ENCODE results near the gene POU2AF1. TPM values are rescaled to one million over a fixed set of nuclear protein-coding genes. Genes with fewer than 3 reads are reported as not detected.

POU2AF1 gene
- total RNA-seq, 4 donors from 2014 or later = 0.17 TPM; not detected in 2

GRCh38 chr11:111367411-111368284 is 11.4 kb downstream of the POU2AF1 start:
- Histone ChIP-seq H3K27ac (replicated peaks in 1 of 4) (no peak overlapping the region), H3K9me3 (no peaks in the 10 kb centered on the region), H3K27me3 (no peaks in the 10 kb centered on the region), H3K4me3 (no peak overlapping the region), H3K4me1 (peaks cover 0 to 11% (median 9%) of the 10 kb centered on the region in 4 donors), H3K36me3 (no peaks in the 10 kb centered on the region)
- TF ChIP-seq, protein P1, sequence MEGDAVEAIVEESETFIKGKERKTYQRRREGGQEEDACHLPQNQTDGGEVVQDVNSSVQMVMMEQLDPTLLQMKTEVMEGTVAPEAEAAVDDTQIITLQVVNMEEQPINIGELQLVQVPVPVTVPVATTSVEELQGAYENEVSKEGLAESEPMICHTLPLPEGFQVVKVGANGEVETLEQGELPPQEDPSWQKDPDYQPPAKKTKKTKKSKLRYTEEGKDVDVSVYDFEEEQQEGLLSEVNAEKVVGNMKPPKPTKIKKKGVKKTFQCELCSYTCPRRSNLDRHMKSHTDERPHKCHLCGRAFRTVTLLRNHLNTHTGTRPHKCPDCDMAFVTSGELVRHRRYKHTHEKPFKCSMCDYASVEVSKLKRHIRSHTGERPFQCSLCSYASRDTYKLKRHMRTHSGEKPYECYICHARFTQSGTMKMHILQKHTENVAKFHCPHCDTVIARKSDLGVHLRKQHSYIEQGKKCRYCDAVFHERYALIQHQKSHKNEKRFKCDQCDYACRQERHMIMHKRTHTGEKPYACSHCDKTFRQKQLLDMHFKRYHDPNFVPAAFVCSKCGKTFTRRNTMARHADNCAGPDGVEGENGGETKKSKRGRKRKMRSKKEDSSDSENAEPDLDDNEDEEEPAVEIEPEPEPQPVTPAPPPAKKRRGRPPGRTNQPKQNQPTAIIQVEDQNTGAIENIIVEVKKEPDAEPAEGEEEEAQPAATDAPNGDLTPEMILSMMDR (IDR thresholded peaks at IDR 0.05) = no peak
- TF ChIP-seq POLR2AphosphoS5 (IDR thresholded peaks at IDR 0.05) (no peak), EP300 (IDR thresholded peaks at IDR 0.05) (no peak), POLR2A (IDR thresholded peaks at IDR 0.05; ENCODE audit: low read depth) (no peak)
- WGBS = 94% methylated on average over 12 of the region's 12 CpGs
- DNase-seq (ENCODE audit: extremely low spot score) = no peak
- intact Hi-C loops (cut with DNase I) = no loop called here

GRCh38 chr11:111366560-111367410 is 12.3 kb downstream of the POU2AF1 start:
- peak; percentile 86 for DNase-seq (ENCODE audit: extremely low spot score)
- no peak for TF ChIP-seq POLR2A (IDR thresholded peaks at IDR 0.05; ENCODE audit: low read depth)
- TF ChIP-seq, protein P1 (IDR thresholded peaks at IDR 0.05) = no peak
- no peak for TF ChIP-seq EP300 (IDR thresholded peaks at IDR 0.05)
- TF ChIP-seq POLR2AphosphoS5 (IDR thresholded peaks at IDR 0.05) = no peak
- Histone ChIP-seq H3K27me3 (no peaks in the 10 kb centered on the region), H3K36me3 (no peaks in the 10 kb centered on the region), H3K9me3 (no peaks in the 10 kb centered on the region), H3K27ac (replicated peaks in 1 of 4) (no peak overlapping the region), H3K4me3 (no peak overlapping the region), H3K4me1 (peaks cover 0 to 11% (median 9%) of the 10 kb centered on the region in 4 donors)
- 93% methylated on average over 8 of the region's 8 CpGs for WGBS
- intact Hi-C loops (cut with DNase I) = no loop called here

GRCh38 chr11:111365722-111366559 is 13.1 kb downstream of the POU2AF1 start:
- TF ChIP-seq EP300 (IDR thresholded peaks at IDR 0.05) (no peak), POLR2A (IDR thresholded peaks at IDR 0.05; ENCODE audit: low read depth) (no peak), POLR2AphosphoS5 (IDR thresholded peaks at IDR 0.05) (no peak)
- TF ChIP-seq, protein P1 (IDR thresholded peaks at IDR 0.05) = no peak

GRCh38 chr11:111364503-111364902 is 14.6 kb downstream of the POU2AF1 start:
- no peaks in the 10 kb centered on the region for H3K27me3 ChIP-seq
- peaks cover 0 to 11% (median 9%) of the 10 kb centered on the region in 4 donors for H3K4me1 ChIP-seq
- intact Hi-C loops (cut with DNase I) = no loop called here
- DNase-seq (ENCODE audit: extremely low spot score) = no peak
- no peaks in the 10 kb centered on the region for H3K9me3 ChIP-seq
- H3K36me3 ChIP-seq = no peaks in the 10 kb centered on the region
- H3K4me3 ChIP-seq = no peak overlapping the region
- 100% methylated on average over 3 of the region's 3 CpGs for WGBS
- TF ChIP-seq EP300 (IDR thresholded peaks at IDR 0.05) (no peak), POLR2AphosphoS5 (IDR thresholded peaks at IDR 0.05) (no peak), POLR2A (IDR thresholded peaks at IDR 0.05; ENCODE audit: low read depth) (no peak)
- TF ChIP-seq, protein P1 (IDR thresholded peaks at IDR 0.05) = no peak
- H3K27ac ChIP-seq (replicated peaks in 1 of 4) = no peak overlapping the region

More at GRCh38 chr11:111365722-111366559, 13.1 kb downstream of the POU2AF1 start:
- Histone ChIP-seq H3K4me1 (peaks cover 0 to 11% (median 9%) of the 10 kb centered on the region in 4 donors), H3K4me3 (no peak overlapping the region), H3K36me3 (no peaks in the 10 kb centered on the region), H3K9me3 (no peaks in the 10 kb centered on the region), H3K27ac (replicated peaks in 1 of 4) (no peak overlapping the region), H3K27me3 (no peaks in the 10 kb centered on the region)
- intact Hi-C loops (cut with DNase I) = no loop called here
- WGBS = 56% methylated on average over 8 of the region's 8 CpGs
- DNase-seq (ENCODE audit: extremely low spot score) = peak; percentile 78
